Stimulated activated CD8-positive, alpha-beta memory T cell treated with anti-CD3 and anti-CD28 coated beads, Interleukin-12 subunit alpha, Interleukin-12 subunit beta, amount 100 ng/mL, for 24 hours (primary cell): ENCODE results near the gene RERE.

Experiments used
- DNase-seq: peaks from one replicate; pipeline ENCODE4 v3.0.0-alpha.2; 2020; ENCODE audit errors: extremely low read depth

RERE gene

GRCh38 chr1:8425150-8425780 lies 392.2 kb downstream of the RERE start:
- DNase-seq = no peak

DNA sequence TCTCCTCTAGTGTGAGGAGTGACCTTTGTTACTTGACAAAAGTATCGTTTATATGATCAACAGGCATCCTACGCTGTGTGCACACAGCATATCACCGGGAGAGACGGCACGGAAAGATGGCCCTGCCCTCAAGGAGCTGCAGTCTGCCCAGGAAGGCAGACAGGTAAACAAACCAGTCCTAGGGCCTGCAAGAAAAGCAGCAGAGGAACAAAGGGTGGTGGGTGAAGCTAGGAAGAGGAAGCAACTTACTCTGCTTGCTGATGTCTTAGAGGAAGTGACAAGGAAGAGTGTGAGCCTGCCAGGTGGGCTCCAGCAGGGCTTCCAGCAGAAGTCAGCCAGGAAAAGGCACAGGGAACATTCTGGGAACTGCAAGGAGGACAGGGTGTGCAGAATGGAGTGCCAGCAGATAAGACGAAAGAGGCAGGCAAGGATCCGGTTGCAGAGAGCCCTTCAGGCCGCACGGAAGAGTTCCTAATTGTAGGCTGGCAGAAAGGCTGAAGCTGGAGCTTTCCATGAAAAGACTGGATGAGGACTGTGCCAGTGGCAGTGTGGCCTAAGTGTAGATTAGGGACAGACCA lies 392.8 kb downstream of the RERE start:
- no peak for DNase-seq

DNA sequence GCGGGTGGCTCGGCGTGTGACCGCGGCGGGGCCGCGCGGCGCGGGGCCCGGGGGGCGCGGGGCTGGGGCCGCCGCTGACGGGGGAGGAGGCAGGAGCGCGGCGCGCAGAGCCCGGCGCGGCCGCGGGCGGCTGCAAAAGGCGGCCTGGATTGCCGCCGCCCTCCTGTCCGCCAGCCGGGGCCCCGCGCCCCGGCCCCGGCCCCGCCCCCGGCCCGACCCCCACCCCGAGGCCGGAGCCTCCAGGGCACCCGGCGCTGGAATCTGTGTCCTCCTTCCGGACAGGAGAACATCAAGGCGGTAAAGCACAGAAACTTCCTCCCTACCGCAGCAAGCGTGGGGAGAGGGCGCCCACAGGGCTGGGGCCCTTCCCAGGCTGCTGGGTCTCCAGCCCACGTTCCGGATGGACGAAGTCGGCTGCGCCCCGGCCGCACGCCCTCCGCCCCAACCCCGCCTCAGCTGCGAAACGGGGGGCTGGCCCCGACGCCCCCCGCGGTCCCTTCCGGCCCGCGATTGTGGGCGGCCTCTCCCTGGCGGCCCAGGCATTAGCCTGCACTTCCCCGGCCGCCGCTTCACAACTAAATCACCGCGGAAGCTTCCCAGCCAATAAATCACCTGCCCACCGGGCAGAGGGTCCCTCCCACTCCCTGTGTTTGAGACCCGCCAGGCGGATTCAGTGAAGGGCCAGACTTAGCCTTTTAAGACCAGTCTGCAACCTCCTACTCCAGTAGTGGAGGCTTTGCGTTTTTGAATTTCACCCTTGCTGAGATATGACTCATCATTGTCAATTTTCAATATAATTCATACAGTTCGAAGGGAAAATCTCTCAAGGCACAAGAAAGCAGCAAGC lies 393.5 kb downstream of the RERE start:
- no peak for DNase-seq

GRCh38 chr1:8423269-8423691 lies 394.2 kb downstream of the RERE start:
- no peak for DNase-seq

GRCh38 chr1:8422510-8423268 lies 394.8 kb downstream of the RERE start:
- no peak for DNase-seq

DNA sequence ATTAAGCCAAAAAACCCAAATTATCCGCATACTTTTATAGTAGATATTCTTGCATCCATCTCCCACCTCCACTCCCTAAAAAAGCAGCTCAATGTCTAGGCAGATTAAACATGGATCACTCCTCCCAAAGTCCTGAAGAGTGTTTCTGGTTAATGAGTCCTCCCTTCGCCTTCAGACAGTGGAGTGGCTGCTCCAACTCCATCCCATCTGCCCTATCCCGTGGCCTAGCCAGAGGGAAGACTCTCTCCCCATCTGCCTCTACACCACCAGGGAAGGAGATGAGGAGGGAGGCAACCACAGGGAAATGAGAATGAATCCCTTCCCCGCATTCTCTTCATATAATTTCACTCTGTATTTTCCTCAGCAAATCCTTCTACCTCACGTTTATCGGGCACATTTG lies 395.7 kb downstream of the RERE start:
- no peak for DNase-seq

GRCh38 chr1:8420318-8420717 lies 397.1 kb downstream of the RERE start:
- no peak for DNase-seq

GRCh38 chr1:8419861-8420260 lies 397.6 kb downstream of the RERE start:
- no peak for DNase-seq

GRCh38 chr1:8419172-8419571 lies 398.3 kb downstream of the RERE start:
- no peak for DNase-seq

DNA sequence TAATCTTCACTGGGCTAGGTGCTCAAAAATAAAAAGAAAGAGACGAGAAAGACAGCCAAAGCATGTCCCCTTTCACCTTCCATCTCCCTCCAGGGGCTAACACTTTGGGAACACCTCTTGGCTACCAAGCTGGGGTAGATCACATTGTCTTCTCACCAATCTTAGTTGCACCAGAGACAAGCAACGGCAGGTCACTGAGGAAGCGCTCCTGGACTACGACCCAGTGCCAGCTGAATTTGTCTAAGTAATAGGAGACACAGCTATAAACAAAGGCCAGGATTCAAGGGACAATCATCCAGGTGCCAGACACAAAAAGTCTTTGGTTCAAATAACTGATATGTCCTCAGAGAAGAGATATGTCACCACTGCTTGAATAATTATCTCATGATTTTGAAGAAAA lies 399.1 kb downstream of the RERE start:
- no peak for DNase-seq

GRCh38 chr1:8417625-8418024 lies 399.8 kb downstream of the RERE start:
- no peak for DNase-seq

- no peak for DNase-seq
Observed at GRCh38 chr1:8416881-8417280, 400.6 kb downstream of the RERE start.

DNA sequence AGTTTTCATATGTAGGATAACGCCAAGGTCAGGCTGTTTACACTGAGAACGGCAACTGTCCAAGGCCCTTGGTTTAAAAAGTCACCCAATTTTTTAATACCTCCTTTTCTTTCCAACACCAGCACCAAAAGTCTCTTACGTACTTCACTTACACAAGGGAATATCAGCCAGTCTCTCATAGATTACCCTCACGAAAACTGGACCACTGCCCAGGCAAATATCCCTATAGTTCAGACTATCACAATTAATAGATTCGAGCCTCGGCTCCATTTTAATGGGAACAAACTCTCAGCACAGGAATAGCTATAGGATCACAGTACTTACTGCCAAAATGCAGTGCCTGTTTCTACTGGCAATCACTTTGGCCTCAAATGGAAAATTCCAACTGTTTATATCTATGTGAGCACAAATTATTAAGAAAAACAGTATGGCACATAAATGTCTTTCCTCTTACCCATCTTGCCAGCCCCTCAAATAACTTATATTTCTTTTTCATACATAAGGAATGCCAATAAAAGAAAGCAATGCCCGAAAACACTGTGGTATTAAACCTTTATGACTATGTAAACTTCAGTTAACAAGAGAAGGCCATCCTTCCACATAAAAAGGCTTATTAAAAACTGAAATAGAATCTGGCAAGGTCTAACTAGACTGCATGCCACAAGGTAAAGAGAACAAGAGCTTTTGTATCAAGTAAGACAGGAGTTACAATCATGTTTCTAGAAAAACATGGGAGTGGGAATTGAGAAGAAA lies 401.7 kb downstream of the RERE start:
- no peak for DNase-seq

DNA sequence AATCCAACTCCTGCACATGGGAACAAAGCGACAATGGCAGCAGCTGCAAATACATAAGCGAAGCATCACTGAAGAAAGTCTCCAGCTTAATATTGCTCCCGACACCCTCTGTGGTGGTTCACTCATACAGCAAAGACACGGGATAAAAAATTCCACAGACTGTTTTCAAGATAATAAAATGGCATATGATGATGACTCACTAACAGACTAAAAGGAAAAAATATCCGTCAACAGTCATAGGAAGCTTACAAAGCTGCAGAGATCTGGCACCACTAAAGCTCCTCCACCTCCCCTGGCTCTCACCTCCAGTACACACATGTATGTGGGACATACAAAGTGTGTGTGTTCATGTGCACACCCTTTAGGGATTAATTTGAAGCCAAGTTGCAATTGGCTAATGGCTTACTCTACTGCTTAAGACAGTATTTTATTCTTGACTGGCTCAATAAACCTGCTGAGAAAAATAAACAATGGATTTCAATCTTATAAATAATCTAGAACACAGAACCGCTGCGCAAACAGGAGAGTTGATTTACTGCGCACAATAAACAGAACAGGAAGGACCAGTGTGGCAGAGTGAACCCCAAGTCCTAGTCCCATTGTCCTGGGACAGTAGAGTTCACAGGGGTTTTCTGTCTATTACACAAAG lies 405.1 kb downstream of the RERE start:
- no peak for DNase-seq

- no peak for DNase-seq
Observed at GRCh38 chr1:8411803-8412182, 405.6 kb downstream of the RERE start.

- DNase-seq = no peak
Observed at GRCh38 chr1:8410791-8411190, 406.6 kb downstream of the RERE start.

- DNase-seq = no peak
Observed at GRCh38 chr1:8409606-8410005, 407.8 kb downstream of the RERE start.

GRCh38 chr1:8409106-8409505 lies 408.3 kb downstream of the RERE start:
- no peak for DNase-seq

- no peak for DNase-seq
Observed at GRCh38 chr1:8408151-8408839, 409.1 kb downstream of the RERE start.

DNA sequence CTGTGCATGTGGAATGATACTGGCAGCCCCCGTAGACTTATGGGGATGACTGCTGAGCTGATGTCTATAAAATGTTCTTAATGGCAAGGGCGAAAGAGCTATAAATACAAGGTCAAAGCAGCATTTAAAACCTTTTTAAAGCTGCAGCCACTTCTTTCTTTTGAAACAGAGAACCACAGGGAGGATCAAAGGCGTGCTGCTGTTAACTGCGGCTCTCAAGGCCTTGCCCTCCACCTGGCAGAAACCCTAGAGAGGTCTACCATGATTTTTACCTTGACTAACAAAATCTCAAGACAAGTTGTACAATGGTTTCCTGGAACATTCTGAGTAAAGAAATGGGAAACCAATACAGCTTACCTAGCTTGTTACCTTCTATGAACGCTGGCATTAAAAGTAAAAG lies 409.8 kb downstream of the RERE start:
- no peak for DNase-seq

DNA sequence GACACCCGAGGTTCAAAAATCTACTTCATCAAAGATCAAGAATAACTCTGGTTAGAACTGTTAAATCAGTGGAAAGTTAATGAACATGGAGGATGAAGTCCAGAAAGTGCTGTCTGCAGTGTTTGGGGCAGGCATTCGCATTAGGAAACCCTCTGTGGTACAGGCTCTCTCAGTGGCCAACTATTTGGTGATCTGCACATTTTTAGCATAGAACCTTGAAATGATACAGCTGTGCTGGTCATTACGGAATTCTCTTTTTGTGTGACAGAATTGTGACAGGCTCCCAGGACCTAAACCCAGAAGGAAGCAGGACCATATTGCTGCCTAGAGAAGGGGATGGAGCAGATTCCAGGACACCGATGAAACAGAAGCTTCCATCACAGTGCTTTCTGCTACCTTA lies 410.5 kb downstream of the RERE start:
- DNase-seq = no peak
